ENCODE results near the gene ZNF469. TPM values are rescaled to one million over a fixed set of nuclear protein-coding genes. Genes with fewer than 3 reads are reported as not detected.

The ZNF469 gene
- total and polyA plus RNA-seq, 9 of the 15 experiments (the other 6 are each of a cell fraction or from before 2014, with no cell fraction given) = 0.01 to 0.04 TPM; not detected in 7

- no peaks in the 10 kb centered on the region for H3K9me1 ChIP-seq (ENCODE audit: control insufficient read depth, insufficient read depth, low read length)
- no peaks in the 10 kb centered on the region for H3K36me3 ChIP-seq (ENCODE audit: control insufficient read depth, insufficient read depth, low read length)
- no peaks in the 10 kb centered on the region for H3K9me3 ChIP-seq (replicated peaks; ENCODE audit: control insufficient read depth, insufficient read depth, low read depth, low read length)
- no peak overlapping the region for H3K27ac ChIP-seq (ENCODE audit: extremely low read depth, low read depth, low read length)
- no TSS peak for BruUV-seq (replicated peaks)
- H3K9ac ChIP-seq (ENCODE audit: insufficient read depth in 1 of 2, low read depth in 2 of 2, low read length in 2 of 2) = no peak overlapping the region
- H4K20me1 ChIP-seq (replicated peaks; ENCODE audit: control insufficient read depth, insufficient read depth, low read length) = peaks cover 22% of the 10 kb centered on the region; the same call in 1 of the 2 replicates
- DNase-seq (ENCODE audit: extremely low read depth in 1 of 4, low spot score in 3 of 4) (no peak), FAIRE-seq (no peak), ATAC-seq (no peak)
- no peak overlapping the region for H3K4me2 ChIP-seq (ENCODE audit: insufficient read depth, low read length)
- TF ChIP-seq PML (IDR thresholded peaks at IDR 0.05; ENCODE audit: low read length) (no peak), ZNF277 (CRISPR knock-in tag; IDR thresholded peaks at IDR 0.05; ENCODE audit: borderline replicate concordance) (no peak), ZSCAN32 (CRISPR knock-in tag; IDR thresholded peaks at IDR 0.05) (no peak)
- peaks cover 0 to 27% of the 10 kb centered on the region in 2 experiments; a peak in 1 of 5 replicates for H3K4me1 ChIP-seq (replicated peaks in 1 of 2; ENCODE audit: control insufficient read depth in 2 of 2, insufficient read depth in 2 of 2, low read length in 2 of 2)
- peaks cover 70 to 96% of the 10 kb centered on the region in 2 experiments for H3K27me3 ChIP-seq (ENCODE audit: control insufficient read depth in 2 of 2, insufficient read depth in 2 of 2, low read length in 2 of 2)
- H3K79me2 ChIP-seq (ENCODE audit: control insufficient read depth, insufficient read depth, low read length) = no peaks in the 10 kb centered on the region
- ChIA-PET POLR2A (no interaction called here), CTCF (ENCODE audit: low intra/inter-chr PET ratio) (no interaction called here)
- H3K4me3 ChIP-seq = no peak overlapping the region
- in situ Hi-C loops (cut with MboI) = no loop called here
- intact Hi-C loops (cut with micrococcal nuclease) = no loop called here
- no peak overlapping the region for H2AFZ ChIP-seq (ENCODE audit: low read depth, low read length)
- WGBS (ENCODE audit: insufficient coverage, low coverage, missing lambda C conversion rate) = 5% methylated on average over 9 of the region's 9 CpGs
Observed at GRCh38 chr16:88390265-88390664, 7.5 kb downstream of the ZNF469 start.

GRCh38 chr16:88390735-88391134 is 8.0 kb downstream of the ZNF469 start:
- no peaks in the 10 kb centered on the region for H3K9me1 ChIP-seq (ENCODE audit: control insufficient read depth, insufficient read depth, low read length)
- no peak overlapping the region for H3K27ac ChIP-seq (ENCODE audit: extremely low read depth, low read depth, low read length)
- ChIA-PET POLR2A (no interaction called here), CTCF (ENCODE audit: low intra/inter-chr PET ratio) (no interaction called here)
- no peaks in the 10 kb centered on the region for H3K79me2 ChIP-seq (ENCODE audit: control insufficient read depth, insufficient read depth, low read length)
- H3K4me1 ChIP-seq (replicated peaks in 1 of 2; ENCODE audit: control insufficient read depth in 2 of 2, insufficient read depth in 2 of 2, low read length in 2 of 2) = peaks cover 0 to 27% of the 10 kb centered on the region in 2 experiments; a peak in 1 of 5 replicates
- no peak for ATAC-seq
- in situ Hi-C loops (cut with MboI) (no loop called here), intact Hi-C loops (cut with micrococcal nuclease) (no loop called here)
- no peak overlapping the region for H3K4me2 ChIP-seq (ENCODE audit: insufficient read depth, low read length)
- H3K9ac ChIP-seq (ENCODE audit: insufficient read depth in 1 of 2, low read depth in 2 of 2, low read length in 2 of 2) = no peak overlapping the region
- WGBS (ENCODE audit: insufficient coverage, low coverage, missing lambda C conversion rate) = 5% methylated on average over 13 of the region's 13 CpGs
- FAIRE-seq = no peak
- peaks cover 73 to 94% of the 10 kb centered on the region in 2 experiments for H3K27me3 ChIP-seq (ENCODE audit: control insufficient read depth in 2 of 2, insufficient read depth in 2 of 2, low read length in 2 of 2)
- H3K9me3 ChIP-seq (replicated peaks; ENCODE audit: control insufficient read depth, insufficient read depth, low read depth, low read length) = no peaks in the 10 kb centered on the region
- H4K20me1 ChIP-seq (replicated peaks; ENCODE audit: control insufficient read depth, insufficient read depth, low read length) = peaks cover 22% of the 10 kb centered on the region; the same call in 1 of the 2 replicates
- H3K36me3 ChIP-seq (ENCODE audit: control insufficient read depth, insufficient read depth, low read length) = no peaks in the 10 kb centered on the region
- no TSS peak for BruUV-seq (replicated peaks)
- DNase-seq (ENCODE audit: extremely low read depth in 1 of 4, low spot score in 3 of 4) = no peak
- H2AFZ ChIP-seq (ENCODE audit: low read depth, low read length) = no peak overlapping the region
- H3K4me3 ChIP-seq = no peak overlapping the region
- TF ChIP-seq DEAF1 (CRISPR knock-in tag; IDR thresholded peaks at IDR 0.05) (no peak), STAT5B (CRISPR knock-in tag; IDR thresholded peaks at IDR 0.05) (no peak), DIDO1 (tag; IDR thresholded peaks at IDR 0.05; ENCODE audit: low read depth) (no peak), POLR2AphosphoS5 (IDR thresholded peaks at IDR 0.05; ENCODE audit: control insufficient read depth, insufficient read depth, low read depth, low read length) (no peak), ZNF76 (CRISPR knock-in tag; IDR thresholded peaks at IDR 0.05; ENCODE audit: borderline replicate concordance) (no peak), ZNF354B (CRISPR knock-in tag; IDR thresholded peaks at IDR 0.05) (no peak), ZNF586 (CRISPR knock-in tag; conservative IDR thresholded peaks at IDR 0.05) (no peak), ZC3H8 (IDR thresholded peaks at IDR 0.05) (no peak), ID3 (CRISPR knock-in tag; IDR thresholded peaks at IDR 0.05) (no peak), ID3 (tag; IDR thresholded peaks at IDR 0.05) (no peak), BRF1 (IDR thresholded peaks at IDR 0.05; ENCODE audit: borderline replicate concordance, extremely low read depth, insufficient read length) (no peak)

Data from K562 (cell line).